Activated CD4-positive, alpha-beta T cell treated with anti-CD3 and anti-CD28 coated beads, Interleukin-2, amount 10 ng/mL, durations not matched to agents 7 days and 5 days (primary cell): Measurements from ENCODE around the gene NPLOC4. TPM values are rescaled to one million over a fixed set of nuclear protein-coding genes. Genes with fewer than 3 reads are reported as not detected.
A peak's percentile ranks its signal among the peaks of the same experiment; 100 is the strongest.

Source experiments
- CTCF ChIA-PET: fragments of 350-600 bp; sonication (Branson Sonifier 250); formaldehyde crosslinking; loops from one replicate; lab custom pipeline; 2021; ENCODE audit warnings: antibody characterized with exemption; lab: Charles Lee
- POLR2A ChIA-PET: fragments of 350-600 bp; sonication (Branson Sonifier 250); formaldehyde crosslinking; loops from one replicate; lab custom pipeline; 2021; ENCODE audit warnings: antibody characterized with exemption; lab: Charles Lee
- DNase-seq: peaks from one replicate; pipeline ENCODE4 v3.0.0-alpha.2; 2020
- H3K27ac Mint-ChIP-seq: one replicate; pipeline ENCODE4 v1.8.0; 2021; ENCODE audit warnings: mild to moderate bottlenecking, moderate library complexity, mixed read lengths
- H3K27me3 Mint-ChIP-seq: one replicate; pipeline ENCODE4 v1.8.0; 2021; ENCODE audit warnings: mixed read lengths
- H3K36me3 Mint-ChIP-seq: one replicate; pipeline ENCODE4 v1.8.0; 2021; ENCODE audit warnings: low read depth, mixed read lengths
- H3K4me1 Mint-ChIP-seq: one replicate; pipeline ENCODE4 v1.8.0; 2021; ENCODE audit warnings: mixed read lengths
- H3K4me3 Mint-ChIP-seq: one replicate; pipeline ENCODE4 v1.8.0; 2021; ENCODE audit warnings: mild to moderate bottlenecking, moderate library complexity, mixed read lengths
- H3K9me3 Mint-ChIP-seq: one replicate; pipeline ENCODE4 v1.8.0; 2021; ENCODE audit warnings: mixed read lengths
- total RNA-seq, 2 experiments: library from RNA; stranded (reverse); gene quantifications; one replicate each; pipeline ENCODE4 v1.2.3, GENCODE V29; 2021

NPLOC4 gene
- total RNA-seq, 2 experiments from 2014 or later, result 91.3 to 98.2 TPM

- H3K9me3 Mint-ChIP-seq, result no peaks in the 10 kb centered on the region
- H3K27ac Mint-ChIP-seq, result peak overlapping the region; percentile 54
- no peak overlapping the region for H3K4me3 Mint-ChIP-seq
- peaks cover 13% of the 10 kb centered on the region for H3K4me1 Mint-ChIP-seq
- DNase-seq, result no peak
- ChIA-PET POLR2A (no interaction called here), CTCF (interaction anchor here (0.7 to 1.3 kb wide), 4 partner anchors 15 to 521 kb away, joined by 3 to 5 read pairs (median 3); no protein-coding TSS in a partner anchor)
- H3K27me3 Mint-ChIP-seq, result no peaks in the 10 kb centered on the region
- H3K36me3 Mint-ChIP-seq, result peaks cover 37% of the 10 kb centered on the region
Measured at GRCh38 chr17:81615401-81615930, 21.4 kb downstream of the NPLOC4 start.

DNA sequence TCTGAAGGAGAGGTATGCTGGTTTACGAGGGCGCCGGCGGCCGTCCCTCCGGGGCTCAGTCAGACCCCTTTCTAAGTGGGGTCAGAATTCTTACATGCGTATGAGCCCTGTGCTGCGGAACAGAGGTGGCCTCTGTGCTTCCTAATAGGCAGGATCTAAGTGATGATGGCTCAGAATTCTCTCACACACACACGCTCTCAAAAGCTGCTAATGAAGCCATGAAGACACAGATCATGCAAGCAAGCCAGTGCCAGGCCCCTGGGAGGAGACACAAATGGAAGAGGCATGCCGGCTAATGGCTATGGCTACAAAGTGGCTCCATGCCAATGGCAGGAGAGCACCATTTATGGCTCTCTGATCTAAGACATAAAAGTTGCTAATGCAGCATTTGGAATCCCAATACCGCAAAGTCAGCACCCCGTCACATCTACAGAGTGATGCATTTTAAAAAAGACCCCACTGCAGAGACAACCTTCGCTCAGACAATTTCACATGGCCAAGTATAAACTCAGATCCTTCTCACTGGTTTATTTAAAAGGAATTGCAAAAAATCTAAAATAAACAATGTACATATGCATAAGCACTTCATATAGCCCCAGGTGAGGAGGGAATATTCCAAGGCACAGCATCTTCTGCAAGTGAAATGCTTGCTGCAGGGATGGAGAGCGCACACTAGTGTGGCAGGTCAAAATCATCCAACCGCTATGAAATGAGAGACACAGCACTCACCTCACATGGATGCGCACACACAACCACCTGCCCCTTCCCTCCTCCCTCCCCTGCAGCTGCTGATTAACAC, 24.5 kb downstream of the NPLOC4 start:
- H3K27me3 Mint-ChIP-seq, result no peaks in the 10 kb centered on the region
- H3K4me3 Mint-ChIP-seq, result no peak overlapping the region
- CTCF ChIA-PET, result no interaction called here
- peaks cover 40% of the 10 kb centered on the region for H3K36me3 Mint-ChIP-seq
- POLR2A ChIA-PET, result no interaction called here
- H3K4me1 Mint-ChIP-seq, result peaks cover 20% of the 10 kb centered on the region
- DNase-seq, result no peak
- H3K27ac Mint-ChIP-seq, result no peak overlapping the region
- no peaks in the 10 kb centered on the region for H3K9me3 Mint-ChIP-seq

- CTCF ChIA-PET, result no interaction called here
- POLR2A ChIA-PET, result no interaction called here
- Mint-ChIP-seq H3K27ac (no peak overlapping the region), H3K4me3 (no peak overlapping the region), H3K4me1 (peaks cover 9% of the 10 kb centered on the region), H3K9me3 (no peaks in the 10 kb centered on the region), H3K36me3 (peaks cover 35% of the 10 kb centered on the region), H3K27me3 (no peaks in the 10 kb centered on the region)
- DNase-seq, result no peak
Measured at GRCh38 chr17:81609541-81610311, 27.2 kb downstream of the NPLOC4 start.

DNA sequence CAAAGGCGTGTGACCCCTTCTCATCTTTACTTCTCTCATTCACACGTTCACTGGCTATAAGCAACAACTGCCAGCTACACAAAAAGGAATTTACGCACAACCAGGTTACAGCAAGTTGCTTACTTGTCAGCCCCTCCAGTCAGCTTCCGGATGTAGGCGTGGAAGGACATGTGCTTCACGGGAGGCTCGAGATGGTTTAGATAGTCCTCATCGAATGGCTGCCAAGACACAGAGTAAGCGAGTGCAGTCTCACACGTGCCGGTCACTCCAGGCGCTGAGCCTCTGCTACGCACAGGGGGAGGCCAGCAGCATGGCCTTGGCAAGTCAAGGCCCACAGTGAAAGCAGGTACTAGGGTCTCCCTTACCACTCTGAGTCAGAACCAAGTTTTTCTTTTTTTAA, 28.3 kb downstream of the NPLOC4 start:
- Mint-ChIP-seq H3K27ac (no peak overlapping the region), H3K27me3 (no peaks in the 10 kb centered on the region), H3K4me3 (no peak overlapping the region), H3K36me3 (peaks cover 40% of the 10 kb centered on the region), H3K4me1 (peaks cover 7% of the 10 kb centered on the region), H3K9me3 (no peaks in the 10 kb centered on the region)
- POLR2A ChIA-PET, result no interaction called here
- CTCF ChIA-PET, result interaction anchor here (1.0 kb wide), 1 partner anchor 20 kb away, joined by 3 read pairs; no protein-coding TSS in a partner anchor
- no peak for DNase-seq

GRCh38 chr17:81608082-81608481, 28.8 kb downstream of the NPLOC4 start:
- ChIA-PET CTCF (interaction anchor here (1.0 kb wide), 2 partner anchors 12 to 20 kb away, joined by 3 to 4 read pairs; no protein-coding TSS in a partner anchor), POLR2A (no interaction called here)
- Mint-ChIP-seq H3K27me3 (no peaks in the 10 kb centered on the region), H3K4me3 (no peak overlapping the region), H3K9me3 (no peaks in the 10 kb centered on the region), H3K36me3 (peaks cover 36% of the 10 kb centered on the region), H3K27ac (no peak overlapping the region), H3K4me1 (peaks cover 7% of the 10 kb centered on the region)
- DNase-seq, result no peak

- ChIA-PET CTCF (interaction anchor here (0.6 to 1.0 kb wide), 3 partner anchors 13 to 64 kb away, joined by 3 to 4 read pairs (median 4); no protein-coding TSS in a partner anchor), POLR2A (no interaction called here)
- H3K27me3 Mint-ChIP-seq, result no peaks in the 10 kb centered on the region
- H3K4me1 Mint-ChIP-seq, result peaks cover 7% of the 10 kb centered on the region
- H3K4me3 Mint-ChIP-seq, result no peak overlapping the region
- H3K9me3 Mint-ChIP-seq, result no peaks in the 10 kb centered on the region
- H3K36me3 Mint-ChIP-seq, result peaks cover 30% of the 10 kb centered on the region
- DNase-seq, result no peak
- H3K27ac Mint-ChIP-seq, result no peak overlapping the region
Measured at GRCh38 chr17:81607431-81607830, 29.5 kb downstream of the NPLOC4 start.

DNA sequence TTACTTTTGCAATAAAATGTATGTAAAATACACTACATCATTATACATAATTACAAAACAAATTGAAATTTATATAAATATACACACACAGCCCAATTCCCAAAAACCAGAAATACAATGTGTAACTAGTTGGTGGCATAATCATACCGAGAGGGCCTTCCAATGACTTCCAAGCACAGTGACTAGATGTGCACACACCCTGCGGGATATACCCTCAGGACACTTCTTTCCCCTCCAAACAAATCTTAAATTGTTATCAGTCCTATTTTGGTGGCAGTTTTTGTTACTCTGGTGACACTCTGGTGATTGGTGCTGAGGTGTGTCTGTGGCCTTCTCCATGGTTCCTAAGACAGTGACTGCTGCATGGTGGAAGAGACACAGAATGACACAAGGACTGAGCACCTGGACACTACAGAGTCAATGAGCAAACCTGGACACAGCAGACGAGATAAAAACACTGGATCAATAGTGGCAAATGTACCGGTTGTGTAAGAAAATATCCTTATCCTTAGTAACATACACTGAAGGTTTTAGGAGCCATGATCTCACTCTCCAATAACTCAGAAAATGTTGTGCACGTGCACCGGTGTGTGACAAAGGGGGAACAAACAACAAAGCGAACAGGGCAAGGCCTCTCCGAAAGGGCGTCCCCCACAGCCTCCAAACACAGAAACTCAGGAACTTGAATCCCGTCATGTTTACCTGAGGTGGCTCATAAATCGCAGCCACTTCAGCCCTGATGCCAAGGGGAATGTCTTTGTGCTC, 32.9 kb downstream of the NPLOC4 start:
- H3K36me3 Mint-ChIP-seq, result peaks cover 32% of the 10 kb centered on the region
- no peaks in the 10 kb centered on the region for H3K9me3 Mint-ChIP-seq
- peaks cover 7% of the 10 kb centered on the region for H3K4me1 Mint-ChIP-seq
- H3K4me3 Mint-ChIP-seq, result no peak overlapping the region
- CTCF ChIA-PET, result no interaction called here
- no peak for DNase-seq
- H3K27ac Mint-ChIP-seq, result no peak overlapping the region
- POLR2A ChIA-PET, result no interaction called here
- no peaks in the 10 kb centered on the region for H3K27me3 Mint-ChIP-seq

- no peaks in the 10 kb centered on the region for H3K9me3 Mint-ChIP-seq
- POLR2A ChIA-PET, result interaction anchor here (0.6 kb wide), 1 partner anchor 465 kb away, joined by 5 read pairs; no protein-coding TSS in a partner anchor
- peaks cover 36% of the 10 kb centered on the region for H3K36me3 Mint-ChIP-seq
- no peaks in the 10 kb centered on the region for H3K27me3 Mint-ChIP-seq
- peaks cover 10% of the 10 kb centered on the region for H3K4me1 Mint-ChIP-seq
- no peak overlapping the region for H3K27ac Mint-ChIP-seq
- CTCF ChIA-PET, result interaction anchor here (0.7 to 1.5 kb wide), 3 partner anchors 22 to 88 kb away, joined by 3 to 6 read pairs (median 4); no protein-coding TSS in a partner anchor
- DNase-seq, result peak; percentile 63
- no peak overlapping the region for H3K4me3 Mint-ChIP-seq
Measured at GRCh38 chr17:81601525-81602120, 35.3 kb downstream of the NPLOC4 start.

DNA sequence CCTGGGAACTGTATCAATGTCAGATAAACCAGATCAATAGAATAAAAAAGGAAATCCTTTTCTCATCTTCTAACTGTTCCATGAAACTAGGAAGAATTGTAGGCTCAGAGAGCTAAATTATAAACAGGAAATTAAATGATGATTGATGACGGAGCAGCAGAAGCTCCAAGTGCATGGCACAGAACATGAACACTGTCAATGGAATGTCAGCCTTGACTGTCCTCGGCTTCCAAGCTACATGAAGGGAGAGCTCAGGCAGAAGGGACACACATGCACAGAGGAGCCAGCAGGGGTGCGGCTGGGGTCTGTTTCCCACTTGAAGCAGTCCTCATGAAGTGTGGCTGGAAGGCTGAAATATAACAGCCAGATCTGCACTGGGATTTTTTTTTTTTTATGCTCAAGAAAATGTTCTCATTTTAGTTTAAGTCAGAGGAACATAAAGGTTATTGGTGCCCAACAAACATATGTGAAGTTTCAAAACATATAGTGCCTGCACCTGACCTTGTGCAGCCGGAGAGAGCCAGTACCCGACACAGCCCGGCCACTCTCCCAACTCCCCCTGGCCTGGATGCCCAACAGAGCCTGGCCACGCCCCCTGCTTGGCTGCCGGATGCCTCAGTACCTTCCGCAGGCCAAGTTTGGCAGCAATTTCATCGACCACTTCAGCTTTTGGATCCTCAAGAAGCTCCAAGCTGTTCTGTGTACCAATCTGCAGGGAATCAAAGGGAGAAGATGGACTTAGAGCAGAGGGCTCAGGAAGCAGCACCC, 37.0 kb downstream of the NPLOC4 start:
- no peak overlapping the region for H3K4me3 Mint-ChIP-seq
- H3K27ac Mint-ChIP-seq, result no peak overlapping the region
- ChIA-PET POLR2A (no interaction called here), CTCF (interaction anchor here (0.6 kb wide), 1 partner anchor 1162 kb away, joined by 3 read pairs; no protein-coding TSS in a partner anchor)
- H3K27me3 Mint-ChIP-seq, result no peaks in the 10 kb centered on the region
- peaks cover 36% of the 10 kb centered on the region for H3K36me3 Mint-ChIP-seq
- no peaks in the 10 kb centered on the region for H3K9me3 Mint-ChIP-seq
- H3K4me1 Mint-ChIP-seq, result peaks cover 10% of the 10 kb centered on the region
- no peak for DNase-seq

- DNase-seq, result no peak
- Mint-ChIP-seq H3K36me3 (peaks cover 25% of the 10 kb centered on the region), H3K9me3 (no peaks in the 10 kb centered on the region), H3K27ac (no peak overlapping the region), H3K4me3 (no peak overlapping the region), H3K4me1 (peaks cover 3% of the 10 kb centered on the region), H3K27me3 (no peaks in the 10 kb centered on the region)
- ChIA-PET POLR2A (no interaction called here), CTCF (no interaction called here)
Measured at GRCh38 chr17:81593105-81593871, 43.6 kb downstream of the NPLOC4 start.

GRCh38 chr17:81591971-81592370, 44.9 kb downstream of the NPLOC4 start:
- no peak for DNase-seq
- Mint-ChIP-seq H3K9me3 (no peaks in the 10 kb centered on the region), H3K36me3 (peaks cover 29% of the 10 kb centered on the region), H3K4me3 (no peak overlapping the region), H3K27me3 (no peaks in the 10 kb centered on the region), H3K27ac (no peak overlapping the region), H3K4me1 (no peaks in the 10 kb centered on the region)
- POLR2A ChIA-PET, result no interaction called here
- CTCF ChIA-PET, result no interaction called here
